GM21528 (cell line): Measurements from ENCODE around the gene SPAM1.
"Not testable (repeated sequence)": the region's sequence is repeated elsewhere in the genome, so short reads cannot be mapped to it uniquely, and the experiment has no call there.

ENCODE experiments used
- ATAC-seq: cut with Tn5 transposase; IDR thresholded peaks from one replicate; pipeline ENCODE4 v1.9.1; 2021; ENCODE audit warnings: mild to moderate bottlenecking, moderate library complexity; ENCODE audit not compliant: unreplicated experiment, low FRiP score

SPAM1 gene

DNA sequence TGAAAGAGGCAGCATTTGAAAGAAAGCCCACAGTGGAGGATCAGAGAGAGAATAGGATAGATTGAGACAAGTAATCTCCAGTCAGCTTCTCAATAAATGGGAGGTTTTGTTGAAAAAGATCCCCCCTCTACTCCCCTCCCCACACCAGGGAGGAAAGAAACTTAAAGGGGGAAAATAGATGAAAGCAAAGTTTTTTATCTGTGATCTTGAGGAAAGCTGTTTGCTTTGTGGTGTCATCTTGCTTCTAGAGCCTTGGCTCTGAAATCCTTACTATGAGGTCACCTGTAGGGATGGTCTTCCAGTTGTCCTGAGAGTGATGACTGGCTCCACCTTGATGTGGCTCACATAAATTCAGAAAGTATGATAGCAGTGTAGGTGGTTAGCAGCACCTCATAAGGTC is at the start of gene SPAM1:
Gene SPAM1, plus strand, starts transcription at position 301 of the 400 bp plus-strand sequence. CDS start 28,330 bp downstream, outside the sequence.
- ATAC-seq, result no peak

- no peak for ATAC-seq
Measured at GRCh38 chr7:123876557-123877256, 48.3 kb upstream of the SPAM1 start.

DNA sequence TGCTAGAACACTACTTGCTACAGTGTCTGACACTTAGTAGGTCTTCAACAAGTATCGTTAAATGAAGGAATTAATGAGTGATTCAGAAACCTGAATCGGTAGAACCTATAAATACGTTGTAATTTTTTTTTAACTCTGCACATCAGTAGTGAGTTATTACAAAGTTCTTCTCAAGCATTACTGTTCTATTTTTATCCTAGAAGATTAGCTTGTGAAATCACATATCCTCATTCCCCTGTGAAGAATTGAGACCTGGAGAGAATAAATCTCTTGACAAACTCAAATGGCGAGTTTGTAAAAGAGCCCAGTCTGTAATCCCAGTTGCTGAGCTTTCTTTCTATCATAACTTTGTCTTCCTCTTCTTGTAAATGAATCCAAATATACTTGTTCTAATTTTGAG is 45.4 kb upstream of the SPAM1 start:
- no peak for ATAC-seq

GRCh38 chr7:123881300-123881699 is 43.7 kb upstream of the SPAM1 start:
- no peak for ATAC-seq

DNA sequence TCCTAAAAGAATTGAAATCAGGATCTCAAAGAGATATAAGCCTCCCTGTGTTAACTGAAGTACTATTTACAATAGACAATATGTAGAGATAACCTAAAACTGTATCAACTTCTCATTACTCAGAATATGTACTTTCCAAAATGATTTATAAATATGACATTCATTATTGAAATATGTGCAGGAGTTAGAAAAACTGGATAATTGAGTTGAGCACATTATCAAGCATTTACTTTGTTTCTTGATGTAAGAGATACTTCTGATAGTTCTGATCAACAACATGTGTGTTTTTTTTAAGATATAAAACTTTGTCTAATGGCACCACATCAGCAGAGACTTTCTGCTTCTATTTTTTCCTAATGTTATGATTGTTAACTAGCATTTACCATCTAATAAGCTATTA is 41.9 kb upstream of the SPAM1 start:
- ATAC-seq, result no peak

GRCh38 chr7:123888192-123888591 is 36.8 kb upstream of the SPAM1 start:
- ATAC-seq, result no peak

GRCh38 chr7:123894753-123895152 is 30.3 kb upstream of the SPAM1 start:
- not testable (repeated sequence) for ATAC-seq

- no peak for ATAC-seq
Measured at GRCh38 chr7:123901101-123901500, 23.9 kb upstream of the SPAM1 start.

DNA sequence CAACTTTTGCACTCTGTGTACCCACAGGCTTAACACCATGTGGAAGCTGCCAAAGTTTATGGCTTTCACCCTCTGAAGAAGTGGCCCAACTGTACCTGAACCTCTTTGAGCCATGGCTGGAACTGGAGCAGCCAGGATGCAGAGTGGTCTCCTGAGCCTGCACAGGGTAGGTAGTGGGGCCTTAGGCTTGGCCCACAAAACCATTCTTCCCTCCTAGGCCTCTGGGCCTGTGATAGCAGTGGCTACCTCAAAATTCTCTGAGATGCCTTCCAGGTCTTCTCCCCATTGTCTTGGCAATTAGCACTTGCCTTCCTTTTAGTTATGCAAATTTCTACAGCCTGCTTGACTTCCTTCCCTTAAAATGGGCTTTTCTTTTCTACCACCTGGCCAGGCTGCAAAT is 19.3 kb upstream of the SPAM1 start:
- no peak for ATAC-seq

DNA sequence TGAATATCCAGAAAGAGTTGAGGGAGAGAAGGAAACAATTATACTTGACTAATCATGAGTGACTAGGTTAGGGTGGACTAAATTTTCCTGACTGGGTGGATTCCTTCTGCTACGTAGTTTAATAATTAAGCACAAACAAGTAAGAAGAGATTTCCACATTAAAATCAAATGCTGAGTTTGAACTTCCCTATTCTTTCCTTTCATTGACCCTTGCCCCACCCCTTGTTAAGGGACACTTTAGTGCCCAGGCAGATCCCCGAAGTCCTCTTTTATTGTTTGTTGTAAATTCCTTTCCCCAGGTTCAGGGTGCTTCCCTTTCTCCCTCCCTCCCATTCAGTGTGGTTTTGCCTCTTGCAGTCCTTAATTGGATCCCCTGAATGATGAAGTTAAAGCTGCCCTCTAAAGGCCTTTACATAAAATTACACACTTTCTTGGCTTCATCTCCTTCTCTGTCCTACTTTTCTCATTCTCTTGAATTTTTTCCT is 8.8 kb upstream of the SPAM1 start:
- no peak for ATAC-seq

GRCh38 chr7:123917878-123918277 is 7.2 kb upstream of the SPAM1 start:
- ATAC-seq, result no peak

DNA sequence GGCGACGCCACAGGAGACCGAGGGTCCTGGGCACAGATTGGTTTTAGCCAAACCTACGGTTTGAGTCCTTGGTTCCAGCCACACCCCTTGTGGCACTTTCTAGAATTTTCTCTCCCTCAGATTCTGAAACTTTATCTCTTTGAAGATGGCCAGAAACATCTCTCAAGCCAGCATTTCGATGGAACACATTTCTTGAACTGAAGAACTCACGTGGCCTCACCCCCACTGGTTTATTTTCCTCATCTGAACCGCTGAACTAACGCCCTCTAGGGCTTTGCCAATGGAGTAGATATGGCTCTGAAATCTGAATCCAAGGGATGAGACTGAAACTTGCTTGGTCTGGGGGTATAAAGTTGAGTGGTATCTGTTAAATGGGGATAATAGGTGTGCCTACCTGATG is 6.7 kb upstream of the SPAM1 start:
- ATAC-seq, result no peak

GRCh38 chr7:123923599-123923998 is 1.4 kb upstream of the SPAM1 start:
- ATAC-seq, result no peak

DNA sequence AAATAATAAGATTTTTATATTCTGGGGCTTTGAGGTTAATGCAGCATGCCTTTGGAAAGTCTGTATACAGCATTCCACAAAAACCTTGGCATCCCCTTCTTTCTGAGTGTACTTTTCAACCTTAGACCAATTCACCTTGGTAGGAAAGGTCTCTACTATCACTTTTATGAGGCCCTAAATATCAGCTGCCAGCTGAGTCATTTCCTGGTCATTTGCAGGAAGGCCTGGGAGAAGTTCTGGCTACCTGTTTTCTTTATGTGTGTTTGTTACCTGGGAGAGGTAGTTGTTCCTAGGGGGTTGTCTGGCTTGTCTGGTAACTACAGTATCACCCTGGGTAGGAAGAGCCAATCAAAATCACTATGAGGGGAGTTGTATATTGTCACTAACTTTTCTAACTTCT is 4.1 kb downstream of the SPAM1 start:
- no peak for ATAC-seq

GRCh38 chr7:123929655-123930054 is 4.6 kb downstream of the SPAM1 start:
- no peak for ATAC-seq

DNA sequence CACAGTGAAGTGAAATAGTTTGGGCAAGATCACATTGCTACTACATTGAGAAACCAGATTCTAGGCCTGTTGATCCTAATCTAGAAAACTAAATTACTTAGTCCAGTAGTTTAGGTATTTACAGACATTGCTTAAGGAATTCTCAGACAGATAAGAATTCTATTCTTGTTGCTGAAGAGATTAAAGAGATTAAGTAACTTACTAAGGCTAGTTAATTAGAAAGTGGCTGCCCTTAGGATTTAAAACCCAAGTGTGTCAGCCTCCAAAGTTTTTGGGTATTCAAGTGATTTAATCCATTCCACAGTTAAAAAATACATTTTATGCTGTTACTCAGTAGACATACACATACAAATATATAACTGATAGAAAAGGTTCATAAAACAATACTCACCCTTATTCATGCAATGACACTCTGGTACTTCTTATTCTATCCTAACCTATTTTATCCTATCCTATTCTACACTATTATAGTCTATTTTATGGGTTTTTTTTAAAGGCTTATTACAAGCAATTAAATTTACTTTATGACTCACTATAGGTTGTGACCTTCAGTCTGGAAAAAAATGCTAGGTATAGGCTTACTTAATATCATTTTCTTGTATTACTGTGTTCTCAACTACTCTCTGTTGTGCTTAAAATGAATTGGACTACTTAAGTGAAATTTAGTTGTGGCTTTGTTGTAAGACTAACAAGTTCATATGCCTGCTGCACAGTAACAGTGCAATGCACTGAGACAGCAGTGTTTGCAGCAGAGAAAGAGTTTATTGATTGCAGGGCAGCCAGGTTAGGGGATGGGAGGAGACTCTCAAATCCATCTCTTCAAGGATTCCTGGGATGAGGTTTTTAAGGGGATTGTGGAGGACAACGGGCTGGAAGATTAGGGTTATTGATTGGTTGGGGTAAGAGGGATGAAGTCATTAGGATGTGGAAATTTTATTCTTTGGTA is 10.7 kb downstream of the SPAM1 start:
- no peak for ATAC-seq

DNA sequence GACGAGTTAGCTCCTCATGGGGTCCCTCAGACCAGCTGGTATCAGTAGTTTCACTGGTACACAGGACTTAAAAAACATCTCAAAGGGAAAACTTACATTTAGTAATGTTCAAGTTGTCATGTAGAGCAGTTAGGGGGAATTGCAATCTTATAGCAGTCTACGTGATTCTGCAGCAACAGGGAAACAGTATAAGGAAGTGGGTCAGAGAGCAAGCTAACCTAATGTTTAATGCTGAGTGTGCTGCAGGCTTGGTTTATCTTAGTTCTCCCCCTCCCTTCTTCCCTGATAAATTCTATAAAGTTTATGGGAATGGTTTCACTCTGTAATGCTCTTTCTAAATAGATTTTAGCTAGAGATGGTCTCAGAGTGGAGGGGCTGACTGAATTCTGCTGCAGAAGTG is 11.3 kb downstream of the SPAM1 start:
- no peak for ATAC-seq

DNA sequence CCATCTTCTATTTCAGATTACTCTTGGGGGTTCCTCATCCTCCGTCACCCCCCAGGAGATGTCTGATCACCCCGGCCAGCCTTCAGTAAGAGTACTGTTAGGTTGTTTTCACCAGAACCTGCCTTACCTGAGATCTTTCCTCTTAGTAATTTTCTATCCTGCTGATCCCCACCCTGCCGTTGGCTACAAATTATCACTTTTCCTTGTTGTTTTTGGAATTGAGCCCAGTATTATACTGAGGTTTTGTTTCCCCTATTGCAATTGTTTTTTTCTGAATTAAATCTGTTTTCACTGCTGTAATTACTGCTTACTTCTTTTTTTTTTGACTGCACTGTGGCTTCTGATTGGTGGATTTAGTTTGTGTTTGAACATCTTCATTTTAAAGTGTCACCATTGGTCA is 14.7 kb downstream of the SPAM1 start:
- no peak for ATAC-seq

DNA sequence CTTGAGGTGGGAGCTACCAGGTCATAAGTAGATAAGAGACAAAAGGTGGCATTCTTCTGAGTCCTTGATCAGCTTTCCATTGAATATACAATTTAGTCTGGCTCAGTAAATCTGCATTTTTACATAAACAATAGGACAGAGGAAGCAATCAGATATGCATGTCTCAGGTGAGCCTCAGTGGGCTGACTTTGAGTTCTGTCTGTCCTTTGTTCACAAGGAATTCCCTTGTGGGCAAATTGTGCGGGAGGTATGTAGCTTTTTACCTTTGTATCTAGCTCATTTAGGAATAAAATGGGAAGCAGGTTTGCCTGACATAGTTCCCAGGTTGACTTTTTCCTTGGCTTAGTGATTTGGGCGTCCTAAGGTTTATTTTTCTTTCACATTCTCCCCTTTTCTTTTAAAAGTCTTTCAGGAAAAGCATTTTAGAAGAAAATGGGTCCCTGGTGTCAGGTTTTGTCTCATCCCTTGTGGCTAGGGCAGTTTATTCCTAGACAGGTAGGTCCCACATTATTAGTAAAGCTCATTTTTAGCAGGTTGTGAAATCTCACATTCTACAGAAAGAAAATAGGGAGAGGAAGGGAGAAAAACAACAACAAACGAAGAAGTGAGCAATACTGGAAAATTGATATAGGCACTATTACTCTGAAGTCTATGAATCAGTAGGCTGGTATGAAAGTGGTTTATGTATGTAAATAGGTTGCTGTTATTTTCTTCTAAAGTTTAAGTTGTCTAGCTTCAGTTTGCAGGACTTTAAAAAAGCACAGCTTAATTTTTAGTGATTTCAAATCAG is 16.5 kb downstream of the SPAM1 start:
- no peak for ATAC-seq

- ATAC-seq, result no peak
Measured at GRCh38 chr7:123944395-123944794, 19.4 kb downstream of the SPAM1 start.

GRCh38 chr7:123945938-123946337 is 20.9 kb downstream of the SPAM1 start:
- no peak for ATAC-seq
